Stimulated activated CD4-positive, alpha-beta T cell treated with anti-CD3 and anti-CD28 coated beads, Interleukin-1b, Interleukin-23, amount 100 ng/mL, for 4 hours (primary cell): ENCODE measurements around the gene SFMBT1.

ENCODE experiments used
- DNase-seq, 2 donors: peaks; one replicate each; pipeline ENCODE4 v3.0.0-alpha.2; 2020; ENCODE audit warnings: low read depth in 2 of 2

SFMBT1 gene

DNA sequence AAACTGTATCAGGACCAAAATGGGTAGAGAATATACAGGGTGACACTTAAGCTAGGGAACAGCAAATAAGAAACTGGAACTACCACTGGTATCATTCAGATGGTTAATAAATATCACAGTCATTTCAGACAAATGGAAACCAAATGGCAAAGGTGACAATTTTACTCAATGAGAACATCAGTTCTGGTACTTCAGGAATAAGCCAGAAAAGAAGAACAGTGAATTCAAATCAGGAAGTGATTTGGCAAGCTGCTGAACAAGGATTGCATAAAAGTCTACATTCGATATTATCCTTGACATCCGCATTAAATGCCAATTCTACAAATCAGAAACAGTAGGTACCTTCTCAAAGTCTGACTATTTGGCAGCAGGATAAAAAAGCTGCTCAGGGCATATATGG lies 125.0 kb downstream of the SFMBT1 start:
- DNase-seq: no peak

DNA sequence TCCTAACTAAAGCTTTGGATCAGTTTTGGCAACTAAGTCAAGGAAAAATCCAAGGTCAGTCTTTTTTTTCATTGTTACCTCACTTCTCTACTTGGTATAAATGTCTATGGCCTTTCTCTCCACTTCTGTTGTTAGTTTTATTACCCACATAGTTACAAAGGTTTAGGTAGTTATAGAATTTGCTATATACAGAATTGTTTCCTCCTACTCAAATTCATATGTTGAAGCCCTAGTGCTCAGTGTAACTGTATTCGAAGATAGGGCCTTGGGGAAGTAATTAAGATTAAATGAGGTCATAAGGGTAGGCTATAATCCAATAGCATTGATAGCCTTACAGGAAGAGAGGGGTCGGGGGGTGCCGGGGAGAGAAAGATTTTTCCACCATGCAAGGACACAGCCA lies 128.8 kb downstream of the SFMBT1 start:
- DNase-seq: no peak

DNA sequence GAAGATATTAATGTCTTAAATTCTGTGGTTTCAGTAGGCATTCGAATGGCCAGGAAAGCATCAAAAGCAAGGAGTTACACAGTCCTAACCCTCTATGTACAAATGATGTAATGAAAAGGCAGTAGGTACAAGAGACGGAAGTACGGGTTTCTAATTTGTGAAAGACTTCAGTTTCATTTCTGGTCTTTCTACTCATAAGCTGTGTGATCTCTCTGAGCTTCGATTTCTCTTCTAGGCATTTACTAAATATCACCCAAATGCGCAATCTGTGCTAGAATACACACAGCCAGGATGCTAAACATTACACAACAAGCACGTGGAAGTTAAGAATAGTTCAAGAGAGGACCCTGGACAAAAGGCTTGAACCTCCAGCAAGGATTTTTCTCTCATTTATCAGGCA lies 130.6 kb downstream of the SFMBT1 start:
- DNase-seq: no peak

DNA sequence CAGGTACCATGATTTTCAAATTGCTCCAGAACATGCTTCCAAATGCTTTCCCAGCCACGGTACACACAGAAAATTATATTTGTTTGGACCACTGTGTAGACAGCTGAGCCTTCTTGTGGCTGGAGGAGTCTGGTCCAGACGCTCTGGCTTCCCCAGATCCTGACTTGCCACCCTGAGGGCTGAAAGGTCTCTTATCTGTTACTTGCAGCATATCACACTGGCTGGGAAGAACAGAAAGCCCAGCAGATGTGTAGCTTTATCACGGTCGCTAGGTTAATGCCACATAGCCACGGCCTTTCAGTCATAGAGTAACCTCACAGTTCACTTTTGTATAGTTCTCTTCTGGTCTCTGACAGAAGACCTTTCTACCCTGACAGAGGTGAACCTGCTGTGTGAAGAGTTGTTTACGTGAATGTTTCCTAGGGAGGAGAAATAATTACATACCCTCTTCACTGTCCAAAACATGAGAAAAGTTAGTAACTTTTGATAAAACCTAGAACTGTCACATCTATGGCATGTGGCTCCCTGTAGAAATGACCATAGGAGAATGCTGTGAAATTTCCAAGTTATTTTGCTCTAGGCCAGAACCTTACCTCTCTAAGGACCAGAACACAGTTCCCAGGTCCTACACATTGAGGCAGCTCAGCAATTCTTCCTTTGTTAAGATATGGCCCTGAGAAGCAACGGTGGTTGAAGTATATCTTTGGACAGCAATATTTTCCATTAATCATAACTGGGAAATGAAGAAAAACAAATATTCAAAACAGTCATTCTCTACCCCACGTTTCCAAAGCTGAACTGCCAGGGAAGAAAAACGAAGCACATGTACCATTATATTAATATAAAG lies 132.8 kb downstream of the SFMBT1 start:
- no peak for DNase-seq

DNA sequence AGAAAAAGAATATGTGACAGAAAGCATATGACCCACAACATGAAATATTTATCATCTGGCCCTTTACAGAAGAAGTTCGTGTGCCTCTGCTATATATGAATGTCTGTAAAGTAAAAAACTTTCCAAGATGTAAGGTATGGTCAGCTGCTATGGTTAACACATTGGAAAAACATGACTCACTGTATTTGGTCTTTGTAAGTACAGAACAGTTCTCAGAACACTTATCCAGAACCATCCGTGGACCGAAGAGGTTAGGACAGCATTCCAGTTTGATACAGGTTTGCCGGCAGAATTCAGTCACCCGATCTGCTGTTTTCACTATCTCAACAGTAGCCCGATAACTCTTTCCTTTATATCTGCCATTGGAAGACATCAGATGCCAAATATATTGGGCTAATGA lies 135.1 kb downstream of the SFMBT1 start:
- no peak for DNase-seq

DNA sequence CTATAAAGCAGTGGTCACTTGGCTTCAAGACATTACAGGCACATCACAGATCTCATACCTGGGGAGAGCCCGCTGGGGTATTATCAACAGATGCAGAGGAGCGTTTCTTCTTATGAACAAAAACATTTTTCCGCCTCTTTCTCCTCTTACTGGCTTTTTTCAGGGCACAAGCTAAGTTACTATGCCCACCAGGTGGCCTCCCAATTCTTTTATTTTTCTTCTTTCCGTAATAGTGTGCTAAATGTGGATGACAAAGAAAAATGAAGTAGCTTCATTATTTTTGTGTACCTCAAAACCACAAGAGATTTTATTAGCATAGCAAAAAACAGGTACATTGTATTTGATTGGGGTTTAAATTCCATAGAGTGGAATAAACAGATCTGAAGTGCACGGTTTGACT lies 138.4 kb downstream of the SFMBT1 start:
- DNase-seq: no peak

DNA sequence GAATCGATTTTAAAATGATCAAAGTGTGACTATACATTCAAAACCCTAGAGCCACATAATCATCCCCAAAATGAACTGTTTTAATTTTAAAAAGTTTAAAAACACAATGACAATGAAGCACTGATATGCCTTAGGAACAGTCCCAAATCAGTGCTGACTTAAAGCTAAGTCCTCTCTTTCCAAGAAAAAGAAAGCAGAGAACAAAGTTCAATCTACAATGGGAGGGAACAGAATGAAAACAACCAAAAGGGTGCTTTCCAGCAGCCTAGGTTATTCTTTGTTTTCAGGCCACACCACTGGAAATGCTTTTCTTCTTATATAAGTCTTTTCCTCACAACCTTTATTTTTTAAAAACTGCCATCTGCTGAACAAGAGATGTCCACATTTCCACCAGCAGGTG lies 141.3 kb downstream of the SFMBT1 start:
- no peak for DNase-seq

DNA sequence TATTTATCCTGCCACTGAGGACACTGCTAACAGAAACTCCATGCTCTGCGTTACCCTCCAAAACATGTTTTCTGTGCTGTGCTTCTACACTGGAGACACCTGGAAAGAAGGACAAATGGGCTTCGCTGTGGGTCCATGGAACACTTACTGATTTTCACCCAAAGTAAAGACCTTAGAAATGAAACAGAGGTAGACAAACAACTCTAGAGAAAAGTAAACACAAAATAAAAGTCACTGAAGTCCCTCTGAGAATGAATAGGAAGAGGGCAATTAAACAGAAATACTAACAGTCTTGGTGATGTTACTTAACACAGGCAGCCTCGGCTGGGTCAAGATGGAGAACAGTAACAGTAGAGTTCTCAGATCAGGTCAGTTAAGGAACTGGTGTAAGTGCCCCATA lies 141.9 kb downstream of the SFMBT1 start:
- no peak for DNase-seq

DNA sequence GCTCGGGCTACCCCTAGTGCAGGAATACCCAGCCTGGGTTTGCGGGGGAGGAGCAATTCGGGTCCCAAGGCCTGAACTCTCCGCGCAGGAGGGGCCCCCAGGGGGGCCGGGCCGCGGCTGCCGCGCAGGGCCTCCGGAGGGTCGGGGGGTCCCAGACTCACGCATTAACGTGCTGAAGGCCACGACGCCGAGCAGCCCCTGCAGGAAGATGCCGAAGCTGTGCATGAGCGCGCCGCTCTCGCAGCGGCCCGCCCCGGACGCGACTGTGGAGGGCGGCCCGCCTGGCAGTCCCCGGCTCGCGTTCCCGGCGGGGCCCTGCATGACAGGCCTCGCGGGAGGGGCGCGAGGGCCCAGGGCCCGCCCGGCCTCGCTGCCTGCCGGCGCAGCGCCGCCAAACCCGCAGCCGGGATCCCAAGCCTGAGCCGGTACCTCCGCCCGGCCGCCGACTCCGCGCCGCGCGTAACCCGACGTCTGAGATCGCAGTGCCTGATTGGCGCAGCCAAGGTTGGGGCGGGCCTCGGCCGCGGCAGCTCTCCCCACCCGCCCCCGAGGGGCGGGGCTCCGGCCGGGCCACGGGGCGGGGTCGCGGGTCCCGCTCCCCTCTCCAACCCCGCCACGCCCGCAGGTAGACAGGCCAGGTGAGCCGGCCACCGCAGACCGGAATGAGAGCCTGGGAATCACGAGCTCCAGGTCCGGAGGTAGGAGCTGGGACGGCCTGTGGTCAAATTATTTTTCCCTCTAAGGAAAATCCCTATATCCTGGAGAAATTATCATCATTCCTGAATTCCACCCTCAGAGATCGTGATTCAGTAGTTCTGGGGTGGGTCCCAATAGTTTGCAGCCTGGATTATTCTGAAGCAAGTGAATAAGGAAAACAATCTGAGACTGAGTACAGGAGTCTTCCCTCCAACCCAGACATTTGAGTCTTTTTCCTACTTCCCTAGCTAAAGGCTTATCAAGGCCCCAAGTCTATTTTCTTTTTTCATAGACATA lies 148.4 kb downstream of the SFMBT1 start, which contains the start of gene STIMATE:
Gene STIMATE (minus strand): TSS at position 419 of the 993 bp plus-strand sequence. CDS start 98 bp downstream, at position 321.
- DNase-seq: peak; percentile 74 to 81

DNA sequence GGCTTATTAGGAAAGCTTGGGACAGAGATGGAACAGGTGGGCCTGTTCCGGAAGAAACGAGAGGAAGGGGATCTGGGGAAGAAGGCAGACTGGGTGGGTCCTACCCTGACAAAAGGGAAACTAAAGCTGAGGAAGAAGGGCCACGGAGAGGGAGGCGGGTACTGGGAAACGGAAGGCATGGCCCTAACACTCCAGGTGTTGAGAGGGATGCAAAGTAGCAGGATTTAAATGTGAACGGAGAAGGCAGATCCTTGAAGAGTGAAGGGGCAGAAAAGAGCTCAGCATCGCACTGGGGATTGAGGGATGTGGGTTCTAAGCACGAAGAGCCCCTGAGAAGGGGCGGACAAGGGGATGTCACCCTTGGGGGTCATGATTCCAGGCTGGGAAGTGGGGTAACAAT lies 149.3 kb downstream of the SFMBT1 start:
- DNase-seq: no peak

DNA sequence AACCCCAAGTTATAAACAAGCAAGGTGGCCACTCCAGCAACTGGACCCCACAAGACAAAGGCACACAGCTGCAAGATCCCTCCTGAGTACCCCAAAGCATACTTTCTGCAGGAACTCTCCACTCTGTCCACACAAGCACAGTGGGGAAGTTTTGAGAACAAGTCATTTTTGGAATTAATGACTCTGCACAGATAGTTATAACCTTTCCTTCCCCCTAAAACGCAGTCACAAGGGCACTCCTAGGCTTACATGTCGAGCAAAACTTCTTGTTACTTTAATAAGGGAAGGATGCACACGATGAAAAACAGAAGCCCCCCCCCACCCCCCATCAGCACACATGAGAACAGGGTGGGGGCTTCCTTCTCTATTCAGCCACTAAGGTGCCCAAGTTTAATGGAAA lies 149.7 kb downstream of the SFMBT1 start:
- no peak for DNase-seq

DNA sequence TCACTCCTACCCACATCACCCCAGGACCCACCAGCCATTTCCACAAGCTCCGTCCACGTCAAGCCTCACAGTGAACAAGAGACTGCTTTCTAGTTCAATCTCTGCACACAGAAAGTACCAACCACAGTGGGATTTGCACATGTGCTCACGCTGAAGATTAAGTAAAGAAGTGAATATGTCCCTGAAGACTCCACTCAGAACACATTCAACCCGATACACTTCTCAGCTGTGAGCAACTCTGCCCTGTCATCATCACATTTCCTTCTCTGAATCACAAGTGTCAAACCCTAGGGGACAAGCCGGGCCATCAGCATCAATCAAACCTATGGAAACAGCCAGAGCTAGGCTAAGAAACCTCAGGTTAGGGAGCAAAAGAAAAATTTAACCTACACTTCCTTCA lies 150.5 kb downstream of the SFMBT1 start:
- DNase-seq: no peak

DNA sequence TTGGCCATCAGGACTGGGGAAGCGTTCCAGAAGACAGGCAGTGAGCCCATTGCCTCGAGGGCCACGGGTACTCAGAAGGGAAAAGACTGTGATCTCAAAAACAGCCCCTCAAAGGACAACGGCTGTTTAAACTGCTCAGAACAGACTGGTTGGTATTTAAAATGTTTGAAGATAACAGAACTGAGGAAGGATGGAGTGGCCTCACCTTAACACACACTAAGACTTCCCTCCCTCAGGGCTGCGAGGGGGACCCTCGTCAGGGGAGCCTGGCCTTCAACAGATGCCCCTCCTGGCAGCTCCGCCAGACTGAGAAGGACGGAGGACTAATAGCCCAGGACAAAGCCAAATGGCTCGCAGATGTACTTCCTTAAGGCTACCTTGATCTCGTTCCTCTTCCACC lies 151.1 kb downstream of the SFMBT1 start:
- no peak for DNase-seq

DNA sequence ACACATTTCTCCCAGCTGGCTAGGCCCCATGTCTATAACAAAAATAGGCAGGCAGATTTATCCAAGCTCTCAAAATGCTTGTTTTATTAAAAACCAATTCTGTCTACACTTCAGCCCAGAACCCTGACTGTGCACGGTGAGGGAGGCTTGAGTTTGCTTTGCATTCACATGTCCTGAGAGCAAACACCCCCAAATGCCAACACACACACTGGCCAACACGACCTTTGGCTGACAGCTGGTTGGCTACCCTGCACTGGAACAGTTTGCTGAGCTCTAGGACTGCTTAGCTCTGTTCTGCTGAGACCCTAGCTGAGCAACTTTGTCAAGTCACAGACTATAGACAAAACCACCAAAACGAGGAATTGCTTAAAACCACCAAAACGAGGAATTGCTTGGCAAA lies 152.2 kb downstream of the SFMBT1 start:
- no peak for DNase-seq

DNA sequence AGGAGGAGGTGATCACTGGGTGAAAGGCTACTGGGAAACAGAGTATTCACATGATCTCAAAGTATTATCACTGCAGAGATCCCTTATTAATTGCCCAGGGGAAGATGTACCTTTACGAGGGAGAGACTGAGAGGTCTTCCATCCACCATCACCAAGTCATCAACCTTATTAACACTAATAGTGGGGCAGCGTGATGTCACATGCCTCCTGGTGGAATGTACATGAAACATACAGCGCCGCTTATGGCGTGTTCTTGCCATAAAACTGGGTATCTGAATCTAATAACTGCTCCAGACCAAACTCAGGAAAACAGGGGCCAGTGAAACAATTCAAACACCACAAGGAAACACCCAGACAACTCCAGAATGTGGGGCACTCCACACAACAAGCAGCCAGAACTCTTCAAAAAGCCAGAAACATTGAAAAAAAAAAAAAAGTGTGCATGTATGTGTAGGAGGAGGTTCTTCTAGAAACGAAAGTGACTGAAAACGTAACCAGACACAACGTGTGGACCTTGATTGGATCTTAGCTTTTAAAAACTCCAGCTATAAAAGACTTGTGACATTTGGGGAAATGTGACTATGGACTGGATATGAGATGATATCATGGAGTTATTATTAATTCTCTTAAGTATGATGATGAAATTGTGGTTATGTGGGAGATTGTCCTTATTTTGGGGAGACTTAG lies 153.1 kb downstream of the SFMBT1 start:
- no peak for DNase-seq

DNA sequence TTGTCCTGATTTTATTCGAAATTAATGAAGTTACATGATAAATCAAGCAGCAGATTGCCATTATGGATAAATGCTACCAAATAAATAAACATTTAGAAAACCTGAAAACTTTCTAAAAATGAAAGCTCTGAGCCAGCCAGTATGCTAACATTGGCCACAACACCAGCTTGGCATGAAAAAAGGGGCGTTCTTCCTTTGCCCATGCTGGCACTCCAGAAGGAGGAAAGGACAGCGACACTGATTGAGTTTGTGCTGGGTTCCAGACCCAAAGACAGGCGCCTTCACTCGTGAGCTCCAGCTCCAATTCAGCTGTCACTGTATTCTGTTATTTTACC lies 153.6 kb downstream of the SFMBT1 start:
- DNase-seq: no peak

DNA sequence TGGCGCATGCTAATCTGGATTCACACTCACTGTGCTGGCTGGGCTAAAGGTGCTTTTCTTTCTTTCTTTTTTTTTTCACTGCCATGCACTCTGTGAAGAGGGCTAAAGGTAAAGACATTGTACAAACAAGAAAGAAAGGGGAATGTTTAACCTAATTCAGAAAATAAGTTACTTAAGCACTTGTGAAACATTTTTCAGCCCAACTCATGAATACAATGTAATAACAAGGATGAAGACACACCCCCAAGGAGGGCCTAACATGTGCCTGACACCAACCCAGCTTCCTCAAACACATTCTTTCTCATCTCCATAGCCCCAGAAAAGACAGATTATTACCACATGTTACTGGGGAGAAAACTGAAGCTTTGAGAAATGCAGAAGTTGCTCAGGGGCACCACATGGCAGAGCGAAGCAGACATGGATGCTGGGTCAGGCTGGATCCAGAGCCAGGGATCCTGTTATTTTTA lies 154.2 kb downstream of the SFMBT1 start:
- DNase-seq: no peak

DNA sequence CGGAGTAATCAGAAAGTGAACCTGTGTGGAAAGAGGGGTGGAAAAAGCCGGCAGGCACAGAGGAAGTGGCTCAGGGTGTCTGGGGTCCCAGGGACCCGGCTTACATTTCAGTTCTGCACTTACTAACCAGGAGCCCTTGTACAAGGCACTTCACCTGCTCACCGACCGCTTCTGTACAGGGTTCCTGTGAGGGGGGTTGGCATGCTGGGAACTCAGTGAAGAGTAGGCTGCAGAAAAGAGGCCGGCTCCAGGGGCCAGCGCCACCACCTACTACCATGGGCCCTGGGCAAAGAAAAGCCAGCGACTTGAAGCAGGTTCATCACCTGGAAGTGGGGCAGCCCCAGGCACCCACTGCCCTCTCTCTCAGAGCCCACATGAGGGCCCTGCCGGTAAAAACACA lies 154.7 kb downstream of the SFMBT1 start:
- DNase-seq: no peak

DNA sequence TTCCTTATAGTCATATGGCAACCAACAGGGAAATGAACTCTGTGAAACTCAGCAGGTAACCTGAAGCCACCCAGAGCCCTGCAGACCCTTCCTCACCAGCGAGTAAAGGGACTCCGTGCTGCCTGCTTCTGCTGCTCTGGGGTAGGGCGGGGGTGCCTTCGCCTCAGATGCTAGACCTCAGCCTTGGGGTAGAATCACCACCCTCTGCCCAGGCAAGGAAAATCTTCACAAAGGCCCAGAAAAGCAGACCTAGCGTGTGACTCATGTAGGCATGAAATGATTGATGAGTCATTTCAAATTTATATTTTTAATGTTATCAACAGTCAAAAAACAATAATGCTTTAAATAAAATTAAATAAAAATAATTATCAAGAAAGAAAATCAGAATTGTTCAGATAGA lies 155.1 kb downstream of the SFMBT1 start:
- DNase-seq: no peak

DNA sequence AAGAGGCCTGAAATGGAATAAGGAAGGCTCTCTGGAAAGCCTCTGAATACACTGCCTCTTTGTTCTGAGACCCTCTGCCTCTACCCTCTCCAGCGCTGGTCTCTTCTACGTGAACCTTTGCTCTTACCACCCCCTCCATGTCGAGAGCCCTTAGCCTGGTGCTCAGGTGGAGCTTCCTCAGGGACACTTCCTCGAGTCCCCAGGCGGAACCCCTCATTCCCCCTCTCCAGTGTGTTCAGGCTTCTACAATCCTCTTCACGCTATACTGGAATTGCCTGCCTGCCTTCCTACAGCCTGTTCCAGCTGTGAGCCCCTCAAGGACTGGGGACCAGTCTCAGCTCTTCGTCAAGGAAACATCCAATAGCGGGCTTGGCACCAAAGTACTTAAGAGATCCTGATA lies 156.0 kb downstream of the SFMBT1 start:
- no peak for DNase-seq

DNA sequence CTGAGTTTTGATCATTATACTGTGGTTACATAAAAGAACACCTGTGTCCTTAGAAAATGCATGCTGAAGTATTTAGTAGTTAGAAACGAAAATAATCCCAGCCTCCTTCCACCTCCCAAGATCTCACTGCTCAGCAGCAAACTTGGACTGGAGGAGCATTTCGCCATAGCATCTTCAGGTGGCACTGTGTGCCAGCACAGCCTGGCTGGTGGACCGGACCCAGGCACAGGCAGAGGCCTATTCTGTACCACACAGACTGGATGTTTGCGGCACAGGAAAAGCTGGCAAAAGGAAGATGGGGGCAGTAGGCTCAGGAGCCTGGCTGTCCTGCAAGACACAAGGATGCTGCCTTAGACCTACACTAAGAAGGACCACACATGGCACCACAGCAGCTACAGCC lies 158.7 kb downstream of the SFMBT1 start:
- no peak for DNase-seq
